K562 (cell line): ENCODE data around the gene CCR2. TPM values are rescaled to one million over a fixed set of nuclear protein-coding genes. Genes with fewer than 3 reads are reported as not detected.

ENCODE experiments used
- DNMT1 ChIP-seq: fragments of 450-650 bp; IDR thresholded peaks from 2 replicates; pipeline ENCODE4 v1.6.1; 2016; ENCODE audit warnings: antibody characterized with exemption, mild to moderate bottlenecking
- ESRRB ChIP-seq: fragments of 250-450 bp; sonication (Bioruptor Pico); IDR thresholded peaks from 2 replicates; pipeline ENCODE4 v1.5.0; 2020; ENCODE audit warnings: mild to moderate bottlenecking, moderate library complexity, borderline replicate concordance
- ETV1 ChIP-seq: fragments of 450-650 bp; conservative IDR thresholded peaks from 2 replicates; pipeline ENCODE4 v1.6.1; 2016; ENCODE audit warnings: missing genetic modification characterization, control low read depth, low read depth, missing compliant biosample characterization
- FOXA3 ChIP-seq, 2 experiments: fragments of 450-650 bp in 1 of 2; sonication (generic) in 1 of 2; formaldehyde crosslinking; IDR thresholded peaks in 1 of 2; conservative IDR thresholded peaks in 1 of 2; 2 replicates each; pipeline versions ENCODE4 v1.4.0 to v1.8.0; 2020 to 2022; ENCODE audit warnings: mild to moderate bottlenecking in 2 of 2, missing genetic modification reagents in 1 of 2
- FOXP1 ChIP-seq: sonication (generic); formaldehyde crosslinking; IDR thresholded peaks from 2 replicates; pipeline ENCODE4 v1.8.0; 2022; ENCODE audit warnings: mild to moderate bottlenecking, missing genetic modification reagents
- GABPB1 ChIP-seq: sonication (generic); formaldehyde crosslinking; IDR thresholded peaks from 2 replicates; pipeline ENCODE4 v1.8.0; 2022; ENCODE audit warnings: mild to moderate bottlenecking, missing genetic modification reagents
- HDGF ChIP-seq: fragments of 450-650 bp; IDR thresholded peaks from 2 replicates; pipeline ENCODE4 v1.6.1; 2016
- HIVEP1 ChIP-seq: fragments of 250-450 bp; sonication (Bioruptor Pico); IDR thresholded peaks from 2 replicates; pipeline ENCODE4 v1.4.0; 2020; ENCODE audit warnings: mild to moderate bottlenecking
- PCBP1 ChIP-seq: fragments of 200-400 bp; formaldehyde crosslinking; IDR thresholded peaks from 2 replicates; pipeline ENCODE4 v1.6.1; 2018; ENCODE audit warnings: mild to moderate bottlenecking, low read depth, low read length; ENCODE audit not compliant: poor library complexity, severe bottlenecking
- PURB ChIP-seq: sonication (generic); formaldehyde crosslinking; IDR thresholded peaks from 2 replicates; pipeline ENCODE4 v1.9.0; 2021; ENCODE audit warnings: low read depth, mild to moderate bottlenecking, missing genetic modification reagents
- RAD21 ChIP-seq, 2 experiments: fragments of 250-450 bp in 1 of 2; fragments of 450-650 bp in 1 of 2; sonication (Bioruptor Pico) in 1 of 2; formaldehyde crosslinking in 1 of 2; IDR thresholded peaks in 1 of 2; conservative IDR thresholded peaks in 1 of 2; 2 replicates each; pipeline versions ENCODE4 v1.4.0 to v1.8.0; 2020 to 2022; ENCODE audit warnings: mild to moderate bottlenecking in 2 of 2, moderate library complexity in 1 of 2
- RFX7 ChIP-seq: fragments of 250-450 bp; sonication (Bioruptor Pico); IDR thresholded peaks from 2 replicates; pipeline ENCODE4 v1.5.1; 2021; ENCODE audit warnings: mild to moderate bottlenecking
- SIN3A ChIP-seq, 2 experiments: fragments of 150-350 bp in 1 of 2; IDR thresholded peaks; 2 replicates each; pipeline ENCODE4 v1.6.1; 2011 to 2016; ENCODE audit warnings: borderline replicate concordance in 2 of 2, low read depth in 2 of 2, low read length in 2 of 2, mild to moderate bottlenecking in 2 of 2, moderate library complexity in 2 of 2; ENCODE audit not compliant: control insufficient read depth in 1 of 2
- ZFPM2 ChIP-seq: fragments of 250-450 bp; sonication (Bioruptor Pico); IDR thresholded peaks from 2 replicates; pipeline ENCODE4 v1.5.1; 2022; ENCODE audit warnings: mild to moderate bottlenecking
- ZNF143 ChIP-seq: sonication (generic); formaldehyde crosslinking; IDR thresholded peaks from 2 replicates; pipeline ENCODE4 v1.9.0; 2022; ENCODE audit warnings: mild to moderate bottlenecking, missing genetic modification reagents
- ZNF197 ChIP-seq: fragments of 200-800 bp; sonication (Bioruptor generic); IDR thresholded peaks from 2 replicates; pipeline ENCODE4 v1.6.1; 2016; ENCODE audit warnings: low read depth, missing genetic modification characterization, missing compliant biosample characterization
- ZNF586 ChIP-seq: fragments of 450-650 bp; formaldehyde crosslinking; conservative IDR thresholded peaks from 2 replicates; pipeline ENCODE4 v1.4.0; 2020; ENCODE audit warnings: mild to moderate bottlenecking, moderate library complexity
- ZNF699 ChIP-seq: fragments of 250-450 bp; sonication (Bioruptor Pico); IDR thresholded peaks from 2 replicates; pipeline ENCODE4 v1.8.0; 2021; ENCODE audit warnings: mild to moderate bottlenecking, moderate library complexity; ENCODE audit not compliant: insufficient replicate concordance
- polyA plus RNA-seq, 8 experiments: library from polyadenylated mRNA; depleted of rRNA in 4 of 8; stranded (reverse) in 5 of 8; unstranded in 3 of 8; fragments of >200 nt; fragmentation: Nextera tagmentation in 2 of 8; fragmentation: Illumina TruSeq in 1 of 8; extraction: Ambion mirVana in 2 of 8; extraction: Trizol in 1 of 8; gene quantifications; 2 replicates each; pipeline versions ENCODE4 v1.2.1 to v1.2.3, GENCODE V29; 2011 to 2014; ENCODE audit warnings: inconsistent platforms in 1 of 8, missing spikeins in 1 of 8
- total RNA-seq, 7 experiments: library from RNA; depleted of rRNA in 6 of 7; stranded (reverse); fragments of >200 nt in 6 of 7; fragmentation: Illumina TruSeq in 2 of 7; extraction: Trizol in 2 of 7; gene quantifications; 2 replicates each; pipeline versions ENCODE4 v1.2.1 to v1.2.3, GENCODE V29; 2011 to 2021; ENCODE audit warnings: low replicate concordance in 1 of 7
- TF ChIP-seq, protein P1 (sequence below): sonication (generic); formaldehyde crosslinking; IDR thresholded peaks from 2 replicates; pipeline ENCODE4 v1.8.0; 2022; ENCODE audit warnings: mild to moderate bottlenecking, missing genetic modification reagents
- TF ChIP-seq, protein P2 (sequence below): sonication (generic); formaldehyde crosslinking; IDR thresholded peaks from 2 replicates; pipeline ENCODE4 v1.9.0; 2022; ENCODE audit warnings: mild to moderate bottlenecking, missing genetic modification reagents
- TF ChIP-seq, protein P3 (sequence below): fragments of 250-450 bp; sonication (Bioruptor Pico); IDR thresholded peaks from 2 replicates; pipeline ENCODE4 v1.4.0; 2020

Gene CCR2
- total and polyA plus RNA-seq, 9 of the 15 experiments (the other 6 are each of a cell fraction or from before 2014, with no cell fraction given): not detected

DNA sequence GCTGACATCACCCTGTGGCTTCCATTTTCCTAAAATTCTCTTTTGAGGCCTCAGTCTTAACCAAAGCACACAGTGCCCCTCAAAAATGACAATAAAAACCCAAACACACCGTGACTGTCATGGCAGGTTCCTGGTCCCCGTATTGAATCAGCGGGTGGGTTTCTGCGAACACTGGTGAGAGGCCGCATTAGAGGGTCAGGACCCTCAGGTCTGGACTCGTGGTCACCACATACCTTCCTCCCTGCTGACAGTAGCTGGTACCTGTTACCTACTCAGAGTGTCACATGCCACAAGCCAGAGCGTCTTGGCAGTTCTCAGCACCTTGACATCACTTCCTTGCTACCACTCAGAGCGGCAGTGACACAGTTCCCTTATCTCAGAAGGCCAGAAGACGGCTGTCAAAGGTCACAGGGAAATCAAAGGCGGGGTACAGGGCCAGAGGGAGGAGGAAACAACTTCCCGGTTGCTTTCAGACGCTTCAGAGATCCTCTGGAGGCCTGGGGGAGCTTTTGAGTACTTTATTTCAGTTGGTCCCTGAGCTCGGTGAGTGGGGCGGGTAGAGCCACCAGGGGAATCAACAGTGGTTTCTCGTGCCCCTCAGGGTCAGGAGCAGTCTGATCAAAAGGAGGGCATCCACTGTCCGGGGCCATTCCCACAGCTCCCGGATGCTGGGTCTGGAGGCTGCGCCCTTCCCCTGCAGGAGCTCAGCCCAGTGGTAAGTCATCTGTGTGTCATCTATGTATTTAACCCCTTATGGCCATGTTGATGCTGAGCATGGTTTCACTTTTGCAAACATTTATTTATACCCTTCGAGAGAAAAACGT is 53.1 kb downstream of the CCR2 start, which contains the start of the genes CCR5AS and CCRL2 (continued):
- TF ChIP-seq ZFPM2 (no peak; the same call in 1 of the 2 replicates), PURB (CRISPR knock-in tag) (no peak), RAD21 (CRISPR knock-in tag; conservative IDR thresholded peaks at IDR 0.05 in 1 of 2, IDR thresholded peaks at IDR 0.05 in 1 of 2) (no peak; a peak in 1 of 4 replicates), HIVEP1 (CRISPR knock-in tag) (0 out of 2 replicates have a peak, but pooled peaks have one; percentile 5), FOXA3 (CRISPR knock-in tag; conservative IDR thresholded peaks at IDR 0.05 in 1 of 2, IDR thresholded peaks at IDR 0.05 in 1 of 2) (peak; percentile 15 to 56; a peak in 2 of 4 replicates), ZNF586 (CRISPR knock-in tag) (no peak), DNMT1 (no peak), GABPB1 (CRISPR knock-in tag) (peak; percentile 93), HDGF (no peak), ZNF143 (CRISPR knock-in tag) (no peak), ESRRB (CRISPR knock-in tag) (no peak), ZNF699 (CRISPR knock-in tag) (no peak), SIN3A (IDR thresholded peaks at IDR 0.05; ENCODE audit: borderline replicate concordance in 2 of 2, control insufficient read depth in 1 of 2, low read depth in 2 of 2, low read length in 2 of 2) (no peak), PCBP1 (no peak), FOXP1 (CRISPR knock-in tag) (0 out of 2 replicates have a peak, but pooled peaks have one; percentile 24), ZNF197 (CRISPR knock-in tag) (peak; percentile 84), ETV1 (tag) (peak; percentile 89), RFX7 (peak; percentile 56; the same call in 1 of the 2 replicates)
- TF ChIP-seq, protein P1, sequence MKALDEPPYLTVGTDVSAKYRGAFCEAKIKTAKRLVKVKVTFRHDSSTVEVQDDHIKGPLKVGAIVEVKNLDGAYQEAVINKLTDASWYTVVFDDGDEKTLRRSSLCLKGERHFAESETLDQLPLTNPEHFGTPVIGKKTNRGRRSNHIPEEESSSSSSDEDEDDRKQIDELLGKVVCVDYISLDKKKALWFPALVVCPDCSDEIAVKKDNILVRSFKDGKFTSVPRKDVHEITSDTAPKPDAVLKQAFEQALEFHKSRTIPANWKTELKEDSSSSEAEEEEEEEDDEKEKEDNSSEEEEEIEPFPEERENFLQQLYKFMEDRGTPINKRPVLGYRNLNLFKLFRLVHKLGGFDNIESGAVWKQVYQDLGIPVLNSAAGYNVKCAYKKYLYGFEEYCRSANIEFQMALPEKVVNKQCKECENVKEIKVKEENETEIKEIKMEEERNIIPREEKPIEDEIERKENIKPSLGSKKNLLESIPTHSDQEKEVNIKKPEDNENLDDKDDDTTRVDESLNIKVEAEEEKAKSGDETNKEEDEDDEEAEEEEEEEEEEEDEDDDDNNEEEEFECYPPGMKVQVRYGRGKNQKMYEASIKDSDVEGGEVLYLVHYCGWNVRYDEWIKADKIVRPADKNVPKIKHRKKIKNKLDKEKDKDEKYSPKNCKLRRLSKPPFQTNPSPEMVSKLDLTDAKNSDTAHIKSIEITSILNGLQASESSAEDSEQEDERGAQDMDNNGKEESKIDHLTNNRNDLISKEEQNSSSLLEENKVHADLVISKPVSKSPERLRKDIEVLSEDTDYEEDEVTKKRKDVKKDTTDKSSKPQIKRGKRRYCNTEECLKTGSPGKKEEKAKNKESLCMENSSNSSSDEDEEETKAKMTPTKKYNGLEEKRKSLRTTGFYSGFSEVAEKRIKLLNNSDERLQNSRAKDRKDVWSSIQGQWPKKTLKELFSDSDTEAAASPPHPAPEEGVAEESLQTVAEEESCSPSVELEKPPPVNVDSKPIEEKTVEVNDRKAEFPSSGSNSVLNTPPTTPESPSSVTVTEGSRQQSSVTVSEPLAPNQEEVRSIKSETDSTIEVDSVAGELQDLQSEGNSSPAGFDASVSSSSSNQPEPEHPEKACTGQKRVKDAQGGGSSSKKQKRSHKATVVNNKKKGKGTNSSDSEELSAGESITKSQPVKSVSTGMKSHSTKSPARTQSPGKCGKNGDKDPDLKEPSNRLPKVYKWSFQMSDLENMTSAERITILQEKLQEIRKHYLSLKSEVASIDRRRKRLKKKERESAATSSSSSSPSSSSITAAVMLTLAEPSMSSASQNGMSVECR (CRISPR knock-in tag): 0 out of 2 replicates have a peak, but pooled peaks have one; percentile 50
- TF ChIP-seq, protein P2, sequence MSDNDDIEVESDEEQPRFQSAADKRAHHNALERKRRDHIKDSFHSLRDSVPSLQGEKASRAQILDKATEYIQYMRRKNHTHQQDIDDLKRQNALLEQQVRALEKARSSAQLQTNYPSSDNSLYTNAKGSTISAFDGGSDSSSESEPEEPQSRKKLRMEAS: peak; percentile 91
- TF ChIP-seq, protein P3, sequence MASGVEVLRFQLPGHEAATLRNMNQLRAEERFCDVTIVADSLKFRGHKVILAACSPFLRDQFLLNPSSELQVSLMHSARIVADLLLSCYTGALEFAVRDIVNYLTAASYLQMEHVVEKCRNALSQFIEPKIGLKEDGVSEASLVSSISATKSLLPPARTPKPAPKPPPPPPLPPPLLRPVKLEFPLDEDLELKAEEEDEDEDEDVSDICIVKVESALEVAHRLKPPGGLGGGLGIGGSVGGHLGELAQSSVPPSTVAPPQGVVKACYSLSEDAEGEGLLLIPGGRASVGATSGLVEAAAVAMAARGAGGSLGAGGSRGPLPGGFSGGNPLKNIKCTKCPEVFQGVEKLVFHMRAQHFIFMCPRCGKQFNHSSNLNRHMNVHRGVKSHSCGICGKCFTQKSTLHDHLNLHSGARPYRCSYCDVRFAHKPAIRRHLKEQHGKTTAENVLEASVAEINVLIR (CRISPR knock-in tag): peak; percentile 81
